ENCODE results near the gene TSSK1B.

DNA sequence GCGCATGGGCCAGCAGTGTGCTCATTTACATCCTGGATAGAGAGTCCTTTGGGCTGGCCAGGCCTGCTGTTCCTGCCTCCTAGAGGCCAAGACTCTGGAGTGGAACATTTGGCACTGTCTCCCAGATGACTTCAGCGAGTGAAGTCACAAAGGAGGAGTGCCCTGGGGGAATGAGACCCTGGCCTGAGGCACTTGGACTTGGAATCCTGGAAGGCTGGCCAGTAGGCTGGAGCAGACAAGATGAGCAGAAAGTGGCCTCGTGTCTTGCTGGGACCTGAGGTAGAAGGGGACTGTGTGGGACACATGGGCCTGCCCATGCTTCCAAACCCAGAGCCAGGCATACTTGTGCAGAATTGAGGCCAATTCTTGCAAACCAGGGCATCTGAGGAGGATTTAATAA lies at the start of gene TSSK1B:
- TF ChIP-seq, protein P1, sequence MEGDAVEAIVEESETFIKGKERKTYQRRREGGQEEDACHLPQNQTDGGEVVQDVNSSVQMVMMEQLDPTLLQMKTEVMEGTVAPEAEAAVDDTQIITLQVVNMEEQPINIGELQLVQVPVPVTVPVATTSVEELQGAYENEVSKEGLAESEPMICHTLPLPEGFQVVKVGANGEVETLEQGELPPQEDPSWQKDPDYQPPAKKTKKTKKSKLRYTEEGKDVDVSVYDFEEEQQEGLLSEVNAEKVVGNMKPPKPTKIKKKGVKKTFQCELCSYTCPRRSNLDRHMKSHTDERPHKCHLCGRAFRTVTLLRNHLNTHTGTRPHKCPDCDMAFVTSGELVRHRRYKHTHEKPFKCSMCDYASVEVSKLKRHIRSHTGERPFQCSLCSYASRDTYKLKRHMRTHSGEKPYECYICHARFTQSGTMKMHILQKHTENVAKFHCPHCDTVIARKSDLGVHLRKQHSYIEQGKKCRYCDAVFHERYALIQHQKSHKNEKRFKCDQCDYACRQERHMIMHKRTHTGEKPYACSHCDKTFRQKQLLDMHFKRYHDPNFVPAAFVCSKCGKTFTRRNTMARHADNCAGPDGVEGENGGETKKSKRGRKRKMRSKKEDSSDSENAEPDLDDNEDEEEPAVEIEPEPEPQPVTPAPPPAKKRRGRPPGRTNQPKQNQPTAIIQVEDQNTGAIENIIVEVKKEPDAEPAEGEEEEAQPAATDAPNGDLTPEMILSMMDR (conservative IDR thresholded peaks at IDR 0.05; ENCODE audit: low read depth, low read length): no peak
- TF ChIP-seq EZH2phosphoT487 (IDR thresholded peaks at IDR 0.05; ENCODE audit: borderline replicate concordance, low read length) (no peak), EZH2 (IDR thresholded peaks at IDR 0.05; ENCODE audit: low read length, unreplicated experiment) (no peak)

Data from PC-3 (cell line).